Right lobe of liver (tissue), 4 donors: ENCODE data around the gene TCOF1.

Source experiments
- POLR2A ChIP-seq: fragments of 450-650 bp; IDR thresholded peaks from one replicate; pipeline ENCODE4 v1.6.1; 2017; ENCODE audit warnings: antibody characterized with exemption, mild to moderate bottlenecking
- TF ChIP-seq, protein P1 (sequence below), 4 donors: fragments of 200-600 bp in 3 of 4; fragments of 450-650 bp in 1 of 4; IDR thresholded peaks; one replicate each; pipeline versions ENCODE4 v1.5.1 to v1.8.0; 2016 to 2022; ENCODE audit warnings: antibody characterized with exemption in 4 of 4, mild to moderate bottlenecking in 2 of 4
- donor health status: DM: no; HTN: no; CAD: no.
- donor health status: DM: no; HTN: no; CAD: no.
- donor health status: DM: no; HTN: yes; CAD: no.

- TF ChIP-seq, protein P1, sequence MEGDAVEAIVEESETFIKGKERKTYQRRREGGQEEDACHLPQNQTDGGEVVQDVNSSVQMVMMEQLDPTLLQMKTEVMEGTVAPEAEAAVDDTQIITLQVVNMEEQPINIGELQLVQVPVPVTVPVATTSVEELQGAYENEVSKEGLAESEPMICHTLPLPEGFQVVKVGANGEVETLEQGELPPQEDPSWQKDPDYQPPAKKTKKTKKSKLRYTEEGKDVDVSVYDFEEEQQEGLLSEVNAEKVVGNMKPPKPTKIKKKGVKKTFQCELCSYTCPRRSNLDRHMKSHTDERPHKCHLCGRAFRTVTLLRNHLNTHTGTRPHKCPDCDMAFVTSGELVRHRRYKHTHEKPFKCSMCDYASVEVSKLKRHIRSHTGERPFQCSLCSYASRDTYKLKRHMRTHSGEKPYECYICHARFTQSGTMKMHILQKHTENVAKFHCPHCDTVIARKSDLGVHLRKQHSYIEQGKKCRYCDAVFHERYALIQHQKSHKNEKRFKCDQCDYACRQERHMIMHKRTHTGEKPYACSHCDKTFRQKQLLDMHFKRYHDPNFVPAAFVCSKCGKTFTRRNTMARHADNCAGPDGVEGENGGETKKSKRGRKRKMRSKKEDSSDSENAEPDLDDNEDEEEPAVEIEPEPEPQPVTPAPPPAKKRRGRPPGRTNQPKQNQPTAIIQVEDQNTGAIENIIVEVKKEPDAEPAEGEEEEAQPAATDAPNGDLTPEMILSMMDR (IDR thresholded peaks at IDR 0.05), result no peak
- peak; percentile 81 for TF ChIP-seq POLR2A
These were observed 55.0 kb downstream of the TCOF1 start, which contains the start of gene CD74 for GRCh38 chr5:150412319-150413175.
